GM20000 (cell line): ENCODE results near the gene TNFRSF4.

Experiments
- DNase-seq: peaks from one replicate; pipeline ENCODE4 v3.0.0; 2012; ENCODE audit warnings: low spot score
- TF ChIP-seq, protein P1 (sequence below): IDR thresholded peaks from 2 replicates; pipeline ENCODE4 v1.5.1; 2012; ENCODE audit warnings: mild to moderate bottlenecking, control low read depth; ENCODE audit errors: extremely low read depth, missing control alignments

Gene TNFRSF4

DNA sequence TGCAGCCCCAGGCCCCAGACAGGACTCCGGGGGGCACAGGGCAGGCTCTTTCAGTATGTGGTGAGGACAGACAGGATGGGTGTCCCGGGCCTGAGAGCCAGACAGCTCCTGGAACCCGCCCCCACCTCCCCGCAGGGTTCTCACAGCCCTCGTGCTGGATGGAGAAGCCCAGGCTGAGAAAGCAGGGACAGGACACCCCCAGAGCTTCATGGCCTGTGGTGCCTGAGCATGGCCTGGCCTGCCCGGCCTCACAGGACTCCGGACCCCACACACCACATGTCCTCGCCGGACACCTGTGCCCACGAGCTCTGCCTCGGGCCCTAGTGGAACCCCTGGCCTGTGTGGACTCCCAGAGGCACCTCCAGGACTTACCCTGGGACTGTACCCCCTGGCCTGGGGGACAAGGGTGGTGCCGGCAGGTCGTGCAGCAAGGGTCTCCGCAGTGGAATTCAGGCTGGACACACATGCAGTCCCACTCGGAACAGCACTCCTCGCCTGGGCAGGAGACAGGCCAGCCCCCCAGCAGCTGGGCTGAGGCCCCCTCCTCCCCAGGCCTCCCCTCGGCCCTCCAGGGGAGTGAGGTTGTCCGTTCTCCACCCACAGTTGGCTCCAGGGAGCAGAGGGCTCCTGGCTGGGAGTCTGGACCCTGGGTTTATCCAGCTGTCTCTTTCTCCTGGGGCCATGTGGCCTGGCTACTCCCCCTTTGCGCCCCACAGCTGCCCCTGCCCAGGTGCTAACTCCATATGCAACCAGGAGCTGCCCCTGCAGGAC is 8.8 kb downstream of the TNFRSF4 start:
- TF ChIP-seq, protein P1, sequence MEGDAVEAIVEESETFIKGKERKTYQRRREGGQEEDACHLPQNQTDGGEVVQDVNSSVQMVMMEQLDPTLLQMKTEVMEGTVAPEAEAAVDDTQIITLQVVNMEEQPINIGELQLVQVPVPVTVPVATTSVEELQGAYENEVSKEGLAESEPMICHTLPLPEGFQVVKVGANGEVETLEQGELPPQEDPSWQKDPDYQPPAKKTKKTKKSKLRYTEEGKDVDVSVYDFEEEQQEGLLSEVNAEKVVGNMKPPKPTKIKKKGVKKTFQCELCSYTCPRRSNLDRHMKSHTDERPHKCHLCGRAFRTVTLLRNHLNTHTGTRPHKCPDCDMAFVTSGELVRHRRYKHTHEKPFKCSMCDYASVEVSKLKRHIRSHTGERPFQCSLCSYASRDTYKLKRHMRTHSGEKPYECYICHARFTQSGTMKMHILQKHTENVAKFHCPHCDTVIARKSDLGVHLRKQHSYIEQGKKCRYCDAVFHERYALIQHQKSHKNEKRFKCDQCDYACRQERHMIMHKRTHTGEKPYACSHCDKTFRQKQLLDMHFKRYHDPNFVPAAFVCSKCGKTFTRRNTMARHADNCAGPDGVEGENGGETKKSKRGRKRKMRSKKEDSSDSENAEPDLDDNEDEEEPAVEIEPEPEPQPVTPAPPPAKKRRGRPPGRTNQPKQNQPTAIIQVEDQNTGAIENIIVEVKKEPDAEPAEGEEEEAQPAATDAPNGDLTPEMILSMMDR: no peak
- DNase-seq: no peak

DNA sequence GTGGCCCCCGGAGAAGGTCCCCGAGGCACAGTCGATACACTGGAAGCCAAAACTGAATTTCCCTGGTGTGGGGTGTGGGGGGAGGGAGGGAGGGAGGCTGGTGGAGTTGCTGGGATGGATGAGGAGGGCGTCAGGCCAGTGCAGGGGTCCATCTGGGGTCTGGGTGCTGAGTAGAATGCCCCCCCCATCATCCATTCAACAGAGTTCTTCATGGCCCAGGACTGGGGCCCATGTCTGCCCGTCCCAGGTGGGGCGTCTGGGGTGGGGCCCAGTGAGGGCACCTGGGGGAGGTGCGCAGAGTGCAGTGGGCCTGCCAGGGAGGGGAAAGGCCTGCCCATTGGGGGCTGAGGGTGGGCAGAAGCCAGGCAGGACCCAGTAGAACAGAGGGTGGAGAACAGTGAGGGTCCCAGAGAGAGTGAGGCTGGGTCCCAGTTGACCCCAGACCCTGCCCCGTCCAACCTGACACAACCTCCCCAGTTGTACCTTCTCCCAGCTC is 9.5 kb downstream of the TNFRSF4 start:
- no peak for DNase-seq
- TF ChIP-seq, protein P1: no peak

DNA sequence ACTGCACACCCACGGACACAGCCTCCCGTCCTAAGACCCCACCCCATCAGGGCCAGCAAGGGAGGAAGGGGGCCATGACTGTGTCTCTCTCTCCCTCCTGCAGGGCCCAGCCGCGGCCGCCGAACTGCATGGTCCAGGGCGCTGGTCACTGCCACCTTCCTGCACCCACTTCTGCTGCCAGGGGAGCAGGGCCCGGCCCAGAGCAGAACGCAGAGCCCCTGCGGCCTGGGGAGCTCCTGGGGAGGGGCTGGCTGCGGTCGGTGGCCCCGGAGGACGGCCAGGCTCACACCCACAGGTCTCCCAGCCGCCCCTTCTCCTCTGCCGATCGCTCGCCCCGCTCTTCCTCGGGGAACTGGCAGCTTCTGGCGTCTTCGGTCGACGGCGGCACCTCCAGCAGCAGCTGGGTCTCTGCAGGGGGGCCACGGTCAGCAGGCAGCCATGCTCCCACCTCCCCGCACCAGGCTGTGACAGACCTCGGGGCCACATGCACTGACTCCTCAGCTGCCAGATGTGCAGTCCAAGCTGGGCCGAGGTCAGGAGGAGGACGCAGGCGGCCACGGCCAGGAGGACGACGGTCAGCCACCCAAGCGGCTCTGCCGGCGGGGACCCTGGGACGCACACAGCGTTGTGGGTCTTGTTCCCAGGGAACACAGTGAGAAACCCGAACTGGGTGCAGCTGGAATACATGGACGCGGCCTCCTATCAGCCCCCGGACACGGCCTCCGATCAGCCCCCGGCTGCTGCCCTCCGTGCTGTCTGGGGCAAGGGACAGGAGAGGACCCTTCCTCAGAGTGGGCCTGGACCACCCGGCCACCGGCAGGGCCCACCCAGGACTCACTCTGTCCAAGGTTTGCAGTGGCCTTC is 10.2 kb downstream of the TNFRSF4 start:
- DNase-seq: no peak
- TF ChIP-seq, protein P1: no peak

DNA sequence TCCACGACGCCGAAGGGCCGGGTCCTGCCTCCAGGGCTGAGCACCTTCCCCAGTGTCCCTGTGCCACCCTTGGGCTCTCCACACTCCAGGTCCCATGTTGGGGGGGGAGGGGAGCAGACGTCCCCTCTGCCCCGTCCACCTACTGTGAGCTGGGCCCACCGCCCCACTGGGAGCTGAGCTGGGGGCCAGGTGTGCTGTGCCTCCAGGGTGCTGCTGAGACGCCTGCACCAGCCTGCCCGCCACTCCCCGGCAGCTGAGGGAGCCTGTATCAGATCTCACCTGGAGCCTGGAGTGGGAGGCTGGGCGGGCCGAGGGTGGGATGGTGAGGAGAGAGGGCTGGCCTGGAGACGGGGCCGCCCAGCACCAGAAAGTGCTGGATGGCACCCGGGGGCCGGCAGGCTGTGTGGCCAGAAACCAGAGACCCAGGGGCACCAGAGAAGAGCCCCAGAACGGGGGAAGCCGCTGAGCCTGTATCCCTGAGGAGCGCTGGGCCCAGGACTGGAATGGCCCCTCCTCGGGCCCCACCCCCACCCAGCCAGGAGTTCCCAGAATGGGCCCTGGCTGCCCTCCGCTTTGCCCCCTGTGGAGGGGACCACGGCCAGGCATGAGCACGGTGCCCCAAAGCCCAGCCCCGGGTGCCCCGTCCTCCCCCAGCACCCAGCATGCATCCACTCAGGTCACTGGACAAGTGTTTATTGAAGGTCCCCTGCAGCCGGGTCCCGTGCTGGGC is 11.0 kb downstream of the TNFRSF4 start:
- TF ChIP-seq, protein P1: no peak
- no peak for DNase-seq

DNA sequence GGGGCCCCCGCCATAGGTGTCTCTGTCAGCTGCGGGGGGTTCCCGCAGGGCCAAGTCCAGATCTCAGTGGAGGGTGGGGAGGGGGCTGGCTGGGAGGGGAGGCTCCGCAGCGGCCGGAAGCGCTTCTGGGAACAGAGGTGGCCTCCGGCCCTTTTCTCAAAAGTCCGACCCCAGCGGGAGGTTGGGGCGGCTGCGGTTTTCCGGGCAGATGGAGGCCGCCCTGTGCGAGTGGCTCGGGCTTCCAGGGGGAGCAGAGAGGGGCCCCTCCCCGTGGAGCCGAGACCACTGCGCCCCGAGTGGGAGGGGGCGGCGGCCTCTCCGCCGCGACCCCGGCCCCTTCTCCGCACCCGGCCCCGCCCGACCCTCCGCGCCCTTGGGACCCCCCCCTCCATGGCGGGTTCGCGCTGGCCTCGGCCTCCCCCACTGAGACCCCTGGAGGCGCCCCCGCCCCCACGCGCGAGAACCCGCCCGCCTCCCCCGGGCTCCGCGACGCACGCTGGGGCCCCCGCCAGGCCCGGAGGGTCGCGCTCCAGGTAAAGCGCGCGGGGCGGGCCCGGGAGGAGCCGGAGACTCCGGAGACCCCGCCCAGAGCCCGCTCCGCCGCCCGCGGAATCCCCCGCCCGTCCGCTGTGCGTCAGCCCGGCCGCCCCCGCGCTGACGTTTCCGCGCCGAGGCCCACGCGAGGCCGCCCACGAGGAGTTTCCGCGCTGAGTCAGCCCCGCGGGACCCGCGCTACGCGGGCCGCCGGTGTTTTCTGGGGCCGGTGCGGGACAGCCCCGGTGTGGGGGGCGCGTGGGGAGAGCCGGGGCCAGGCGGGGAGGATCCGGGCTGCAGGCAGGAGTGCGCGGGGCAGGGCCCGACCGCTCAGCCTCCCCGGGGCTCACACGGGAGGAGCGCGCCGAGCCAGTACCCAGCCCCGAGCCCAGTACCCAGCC is 12.8 kb downstream of the TNFRSF4 start:
- TF ChIP-seq, protein P1: no peak
- DNase-seq: peak; percentile 95

DNA sequence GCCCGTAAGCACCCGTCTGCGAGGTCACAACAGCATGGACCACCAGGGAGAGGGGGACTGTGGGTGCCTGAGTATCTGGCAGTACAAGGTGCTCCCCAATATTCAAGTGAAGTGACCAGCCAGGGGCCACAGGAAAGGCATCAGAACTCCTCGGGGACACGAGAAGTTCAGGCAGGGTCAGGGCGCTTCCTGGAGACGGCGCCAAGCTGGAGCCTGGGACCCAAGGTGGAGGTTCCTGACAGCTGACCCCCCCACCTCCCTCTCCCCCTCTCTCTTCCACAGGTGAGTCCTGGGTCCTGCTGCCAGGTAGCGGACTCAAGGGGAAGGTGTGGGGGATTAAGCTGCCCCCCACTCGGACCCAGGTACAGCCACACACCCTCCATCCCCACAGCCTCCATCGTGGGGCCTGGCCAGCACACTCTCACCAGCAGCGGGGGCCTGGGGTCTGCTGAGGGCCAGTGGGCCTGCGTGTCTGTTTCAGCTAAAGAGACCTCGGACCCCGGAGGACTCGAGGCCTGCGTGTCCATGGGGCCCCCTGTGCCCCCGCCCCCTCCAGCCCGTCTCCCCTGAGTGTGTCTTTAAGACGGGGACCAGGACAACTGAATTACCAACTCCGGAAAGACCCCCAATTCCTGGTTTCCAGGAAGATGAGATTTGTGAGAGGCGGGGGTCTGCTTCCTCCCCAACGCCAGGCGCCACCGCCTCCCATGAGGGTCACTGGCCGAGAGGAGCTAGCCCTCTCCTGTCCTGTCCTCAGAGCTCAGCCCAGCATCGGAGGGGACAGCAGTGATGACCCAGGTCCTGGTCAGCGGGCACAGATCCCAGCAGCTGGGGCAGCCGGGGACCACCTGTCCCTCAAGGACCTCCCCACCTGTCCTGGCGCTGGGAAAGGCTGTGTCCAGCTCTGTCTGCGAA is 13.7 kb downstream of the TNFRSF4 start:
- no peak for DNase-seq

More for the DNA sequence above, 13.7 kb downstream of the TNFRSF4 start:
- TF ChIP-seq, protein P1: no peak
